Effector memory CD4-positive, alpha-beta T cell (primary cell): Measurements from ENCODE around the gene MB21D2.

ENCODE experiments used
- DNase-seq, 3 donors: peaks; one replicate each; pipeline ENCODE4 v3.0.0-alpha.2; 2020
- H3K27ac ChIP-seq: 2 replicates; pipeline ENCODE4 v1.7.0; 2013; ENCODE audit warnings: mild to moderate bottlenecking, low read length, moderate library complexity; ENCODE audit not compliant: insufficient read depth, poor library complexity, severe bottlenecking
- H3K27me3 ChIP-seq: replicated peaks from 2 replicates; pipeline ENCODE4 v1.7.0; 2013; ENCODE audit warnings: mild to moderate bottlenecking, low read length; ENCODE audit not compliant: insufficient read depth, control insufficient read depth, poor library complexity, severe bottlenecking
- H3K36me3 ChIP-seq: 2 replicates; pipeline ENCODE4 v1.7.0; 2013; ENCODE audit warnings: mild to moderate bottlenecking, low read length, moderate library complexity; ENCODE audit not compliant: control insufficient read depth, insufficient read depth
- H3K4me1 ChIP-seq: 2 replicates; pipeline ENCODE4 v1.7.0; 2013; ENCODE audit warnings: low read length, mild to moderate bottlenecking; ENCODE audit not compliant: control insufficient read depth, insufficient read depth, poor library complexity, severe bottlenecking
- H3K4me3 ChIP-seq: 2 replicates; pipeline ENCODE4 v1.7.0; 2013; ENCODE audit warnings: low read length, low read depth, mild to moderate bottlenecking; ENCODE audit not compliant: insufficient read depth, poor library complexity, severe bottlenecking
- H3K9me3 ChIP-seq: 2 replicates; pipeline ENCODE4 v1.7.0; 2013; ENCODE audit warnings: mild to moderate bottlenecking, low read length, moderate library complexity; ENCODE audit not compliant: control insufficient read depth

Gene MB21D2

DNA sequence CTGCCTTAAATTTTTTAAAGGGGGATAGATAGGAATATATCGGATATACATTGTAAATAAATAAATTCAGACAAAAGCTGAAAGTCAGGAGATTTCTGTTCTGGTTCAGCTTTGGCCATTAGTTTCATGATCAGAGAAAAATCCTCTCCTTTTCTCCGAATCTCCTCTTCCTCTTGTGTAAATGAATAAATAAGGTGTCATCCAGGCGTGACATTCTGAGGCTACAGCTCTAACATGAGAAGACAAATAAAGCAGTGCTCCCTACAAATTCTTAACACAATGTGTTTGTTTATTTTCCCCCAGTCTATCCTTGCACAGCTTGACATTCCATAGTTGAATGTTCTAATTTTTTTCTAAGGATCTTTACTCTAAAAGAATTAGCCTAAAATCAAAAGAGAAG, 9.4 kb upstream of the MB21D2 start:
- H3K9me3 ChIP-seq: no peaks in the 10 kb centered on the region
- H3K4me1 ChIP-seq: no peaks in the 10 kb centered on the region
- H3K27me3 ChIP-seq: no peaks in the 10 kb centered on the region
- H3K27ac ChIP-seq: no peak overlapping the region
- H3K4me3 ChIP-seq: no peak overlapping the region
- no peaks in the 10 kb centered on the region for H3K36me3 ChIP-seq
- no peak for DNase-seq

DNA sequence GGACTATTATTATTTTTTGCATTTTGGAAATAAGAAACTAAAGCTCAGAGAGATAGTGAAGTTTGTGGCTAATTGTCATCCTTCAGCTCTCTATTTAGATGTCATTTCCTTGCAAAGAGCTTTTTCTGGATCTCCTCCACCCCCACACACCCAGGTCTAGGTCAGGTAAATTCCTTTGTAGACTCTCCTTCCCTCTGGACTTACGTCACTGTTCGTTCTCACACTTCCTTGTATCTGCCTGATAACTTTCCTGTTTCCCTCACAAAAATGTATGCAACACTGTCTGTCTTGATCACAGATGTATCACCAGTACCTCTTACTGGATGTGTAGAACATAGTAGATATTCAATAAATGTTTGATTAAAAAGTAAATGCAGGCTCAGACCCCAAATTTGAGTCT, 6.1 kb upstream of the MB21D2 start:
- H3K4me3 ChIP-seq: no peak overlapping the region

DNA sequence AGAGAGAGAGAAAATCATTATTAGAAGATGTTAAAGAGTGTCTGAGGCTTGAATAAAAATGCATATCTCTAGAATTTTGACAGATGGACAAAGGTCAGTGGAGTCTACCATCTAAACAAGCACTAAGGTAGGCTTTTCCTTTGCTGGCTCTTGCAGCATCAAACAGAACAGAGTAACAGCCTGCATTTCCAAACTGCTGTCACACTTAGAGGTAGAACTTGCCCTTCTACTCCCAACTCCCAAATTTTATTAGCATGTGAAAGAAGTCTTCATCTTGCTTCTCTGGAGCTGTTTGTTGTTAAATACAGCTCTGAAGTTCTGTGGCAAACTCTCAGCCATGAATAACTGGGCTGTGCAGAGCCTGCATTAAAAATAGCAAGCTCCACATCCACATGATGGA, 4.1 kb upstream of the MB21D2 start:
- H3K27ac ChIP-seq: no peak overlapping the region
- H3K9me3 ChIP-seq: no peaks in the 10 kb centered on the region
- no peaks in the 10 kb centered on the region for H3K27me3 ChIP-seq
- H3K4me3 ChIP-seq: no peak overlapping the region
- H3K4me1 ChIP-seq: no peaks in the 10 kb centered on the region
- H3K36me3 ChIP-seq: no peaks in the 10 kb centered on the region
- no peak for DNase-seq

More for the DNA sequence above, 6.1 kb upstream of the MB21D2 start:
- Histone ChIP-seq H3K27ac (no peak overlapping the region), H3K4me1 (no peaks in the 10 kb centered on the region), H3K36me3 (no peaks in the 10 kb centered on the region), H3K9me3 (no peaks in the 10 kb centered on the region), H3K27me3 (no peaks in the 10 kb centered on the region)
- DNase-seq: no peak

DNA sequence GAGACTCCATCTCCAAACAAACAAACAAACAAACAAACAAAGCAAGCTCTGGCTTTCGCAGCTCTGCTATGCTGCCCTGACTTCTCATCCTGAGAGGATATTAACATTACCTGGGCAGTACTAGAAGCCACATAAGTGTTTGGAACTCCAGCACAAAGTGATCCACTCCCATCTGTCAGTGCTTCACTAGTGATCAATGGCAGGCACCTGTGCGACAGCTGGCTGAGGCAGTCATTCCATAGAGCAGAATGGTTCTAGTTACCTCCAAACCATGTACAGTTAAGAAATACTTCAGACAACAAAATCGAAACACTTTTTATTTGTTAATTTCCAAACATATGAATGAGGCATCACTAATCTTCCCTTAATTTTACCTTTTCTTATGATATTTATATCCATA, 2.8 kb upstream of the MB21D2 start:
- Histone ChIP-seq H3K4me1 (no peaks in the 10 kb centered on the region), H3K4me3 (no peak overlapping the region), H3K36me3 (no peaks in the 10 kb centered on the region), H3K27ac (no peak overlapping the region), H3K9me3 (no peaks in the 10 kb centered on the region), H3K27me3 (no peaks in the 10 kb centered on the region)
- no peak for DNase-seq

DNA sequence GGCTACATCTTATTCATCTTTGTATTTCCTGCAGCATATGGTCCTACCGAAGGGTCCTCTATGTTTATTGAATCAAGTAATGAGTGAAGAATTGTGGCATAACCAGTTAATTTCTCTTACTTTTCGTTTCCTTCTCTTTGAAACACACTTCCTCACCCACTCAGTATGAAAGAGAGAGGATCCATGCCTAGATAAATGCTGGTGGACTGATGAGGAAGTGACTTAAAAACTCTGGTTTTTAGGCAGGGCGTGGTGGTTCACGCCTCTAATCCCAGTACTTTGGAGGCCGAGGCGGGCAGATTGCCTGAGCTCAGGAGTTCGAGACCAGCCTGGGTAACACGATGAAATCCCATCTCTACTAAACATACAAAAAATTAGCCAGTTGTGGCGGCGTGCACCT, 2.2 kb upstream of the MB21D2 start:
- no peak overlapping the region for H3K27ac ChIP-seq
- no peaks in the 10 kb centered on the region for H3K27me3 ChIP-seq
- no peak overlapping the region for H3K4me3 ChIP-seq
- DNase-seq: no peak
- no peaks in the 10 kb centered on the region for H3K4me1 ChIP-seq
- H3K36me3 ChIP-seq: no peaks in the 10 kb centered on the region
- no peaks in the 10 kb centered on the region for H3K9me3 ChIP-seq

DNA sequence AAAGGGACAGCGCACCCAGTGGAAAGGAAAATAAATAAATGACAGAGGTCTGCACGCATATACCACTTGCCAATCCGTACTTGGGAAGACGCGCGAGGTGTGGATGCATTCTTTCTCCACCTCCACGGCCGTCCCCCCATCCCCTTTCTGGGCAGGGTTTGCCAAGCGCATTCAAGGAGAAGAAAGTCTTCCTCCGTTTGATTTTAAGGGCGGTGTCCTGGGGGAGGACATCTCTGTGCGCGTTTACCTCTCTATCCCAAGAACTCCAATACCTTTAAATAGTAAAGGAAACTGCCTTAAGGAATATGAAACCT, 576 bp upstream of the MB21D2 start:
- Histone ChIP-seq H3K27ac (peak overlapping the region; percentile 78), H3K27me3 (no peaks in the 10 kb centered on the region), H3K36me3 (no peaks in the 10 kb centered on the region), H3K9me3 (no peaks in the 10 kb centered on the region), H3K4me3 (peak overlapping the region; percentile 82), H3K4me1 (no peaks in the 10 kb centered on the region)
- no peak for DNase-seq

DNA sequence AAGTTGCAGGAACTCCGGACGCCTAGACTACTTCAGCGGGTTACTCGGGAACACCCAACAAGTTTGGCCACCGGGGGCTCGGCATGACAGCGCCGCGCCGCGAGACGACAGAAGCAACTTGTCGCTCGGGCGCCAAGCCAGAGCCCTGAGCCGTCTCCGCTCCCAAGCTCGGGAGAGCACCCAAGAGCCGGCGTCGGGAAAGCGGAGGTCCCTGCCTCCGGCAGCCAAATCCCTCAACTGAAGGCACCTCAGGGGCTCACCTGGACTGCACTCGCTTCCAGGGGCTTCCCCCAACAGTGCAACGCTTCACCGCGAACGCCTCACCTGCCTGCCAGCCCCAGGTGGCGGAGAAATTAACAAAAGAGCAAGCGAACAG, 640 bp downstream of the MB21D2 start:
- no peaks in the 10 kb centered on the region for H3K9me3 ChIP-seq
- DNase-seq: peak in 2 of 3 donors; percentile 12 to 23
- no peaks in the 10 kb centered on the region for H3K27me3 ChIP-seq
- no peaks in the 10 kb centered on the region for H3K4me1 ChIP-seq
- peak overlapping the region; percentile 78 for H3K27ac ChIP-seq
- H3K4me3 ChIP-seq: peak overlapping the region; percentile 82
- H3K36me3 ChIP-seq: no peaks in the 10 kb centered on the region

DNA sequence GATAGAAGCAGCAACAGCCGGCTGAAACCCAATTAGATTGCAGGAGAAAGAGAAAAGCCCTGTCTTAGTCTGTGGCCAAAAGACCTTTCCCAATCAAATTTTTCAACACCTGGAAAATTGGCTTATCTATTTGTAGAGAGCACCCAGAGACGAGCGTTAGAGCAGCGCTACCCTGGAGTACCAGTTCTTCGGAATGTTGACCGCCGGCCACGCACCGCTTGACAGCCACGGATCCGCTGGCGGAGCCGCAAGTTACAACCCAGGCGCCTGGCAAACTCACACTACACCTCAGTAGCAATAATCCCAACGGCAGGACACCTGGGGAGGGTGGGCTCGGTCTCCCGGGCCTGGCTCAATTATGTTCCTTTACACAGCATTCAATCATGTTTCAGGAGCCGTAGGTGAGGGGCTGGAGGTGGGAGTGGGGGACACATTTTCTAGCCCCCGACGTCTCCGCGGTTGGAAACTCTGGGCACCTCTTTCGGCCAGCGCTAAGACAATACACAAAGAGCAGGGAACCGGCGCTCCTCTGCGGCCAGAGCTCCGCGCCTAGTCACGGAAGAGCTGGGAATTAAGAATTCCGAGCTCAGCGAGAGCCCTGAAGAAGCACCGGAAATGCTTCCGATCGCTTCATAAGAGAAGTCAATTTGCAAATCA, 1.2 kb downstream of the MB21D2 start:
- H3K9me3 ChIP-seq: no peaks in the 10 kb centered on the region
- H3K4me3 ChIP-seq: peak overlapping the region; percentile 82
- DNase-seq: no peak
- no peaks in the 10 kb centered on the region for H3K27me3 ChIP-seq
- peak overlapping the region; percentile 78 for H3K27ac ChIP-seq
- H3K4me1 ChIP-seq: no peaks in the 10 kb centered on the region
- H3K36me3 ChIP-seq: no peaks in the 10 kb centered on the region

DNA sequence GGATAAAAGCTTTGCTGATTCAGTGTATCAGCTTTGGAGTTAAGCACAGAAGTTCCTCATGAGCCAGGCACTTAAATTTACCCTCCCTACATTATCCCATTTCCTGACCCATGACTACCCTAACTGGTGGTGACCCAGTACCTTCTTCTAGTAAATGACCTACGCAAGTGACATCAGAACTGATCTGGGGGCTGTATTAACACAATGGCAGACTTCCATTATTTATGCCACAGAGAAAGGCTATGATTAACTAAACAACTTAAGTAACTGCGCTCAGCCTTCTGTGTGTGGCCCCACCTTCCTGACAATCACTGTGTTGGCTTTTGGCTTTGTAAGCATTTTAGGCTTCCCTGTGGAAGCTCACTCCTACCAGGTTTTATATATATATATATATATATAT, 1.9 kb downstream of the MB21D2 start:
- no peak overlapping the region for H3K4me3 ChIP-seq
- H3K9me3 ChIP-seq: no peaks in the 10 kb centered on the region
- no peaks in the 10 kb centered on the region for H3K4me1 ChIP-seq
- no peaks in the 10 kb centered on the region for H3K27me3 ChIP-seq
- no peaks in the 10 kb centered on the region for H3K36me3 ChIP-seq
- no peak for DNase-seq
- H3K27ac ChIP-seq: no peak overlapping the region

DNA sequence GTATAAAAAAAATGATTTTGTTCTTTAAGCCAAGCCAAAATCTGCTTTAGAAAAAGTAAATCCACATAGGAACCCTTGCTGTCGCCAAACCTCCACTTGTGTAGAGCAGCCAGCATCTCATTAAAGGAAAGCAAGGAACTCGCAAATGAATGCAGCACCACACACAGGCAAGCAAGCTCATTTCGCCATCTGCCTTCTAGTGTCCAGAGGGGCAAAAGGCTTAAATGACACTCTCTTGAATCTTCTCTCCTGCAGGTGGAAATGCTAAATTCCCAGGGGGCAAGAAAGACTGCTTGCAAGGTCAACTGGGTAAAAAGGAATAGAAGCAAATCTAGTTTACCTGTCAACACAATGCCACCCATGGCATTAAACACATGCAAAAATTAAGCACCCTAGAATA, 2.4 kb downstream of the MB21D2 start:
- Histone ChIP-seq H3K27me3 (no peaks in the 10 kb centered on the region), H3K9me3 (no peaks in the 10 kb centered on the region), H3K27ac (no peak overlapping the region), H3K4me3 (no peak overlapping the region), H3K4me1 (no peaks in the 10 kb centered on the region), H3K36me3 (no peaks in the 10 kb centered on the region)
- DNase-seq: no peak

DNA sequence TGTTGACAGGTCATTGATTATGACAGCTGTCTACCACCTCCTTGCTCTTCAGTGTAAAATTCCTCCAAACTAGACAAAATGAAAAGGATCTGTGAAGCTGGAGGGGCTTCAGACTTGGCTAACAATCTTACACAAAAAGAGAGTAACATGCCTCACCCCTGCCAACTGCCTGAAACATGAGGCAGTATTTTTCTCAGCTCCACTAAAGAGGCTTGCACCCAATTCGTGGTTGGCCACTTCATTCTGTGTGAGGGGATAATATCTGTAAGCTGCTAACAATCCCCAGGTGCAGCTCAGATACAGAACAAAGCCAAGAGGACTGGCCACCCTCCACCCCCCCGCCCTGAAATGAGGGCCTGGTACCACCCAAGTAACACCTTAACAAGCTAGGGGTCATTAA, 2.8 kb downstream of the MB21D2 start:
- Histone ChIP-seq H3K4me3 (no peak overlapping the region), H3K9me3 (no peaks in the 10 kb centered on the region), H3K27me3 (no peaks in the 10 kb centered on the region), H3K27ac (no peak overlapping the region), H3K4me1 (no peaks in the 10 kb centered on the region), H3K36me3 (no peaks in the 10 kb centered on the region)
- no peak for DNase-seq
